ENCODE results near the gene HDHD2.
A peak's percentile ranks its signal among the peaks of the same experiment; 100 is the strongest.
"Not testable (repeated sequence)": the region's sequence is repeated elsewhere in the genome, so short reads cannot be mapped to it uniquely, and the experiment has no call there.

HDHD2 gene

GRCh38 chr18:47168509-47168908 is 18.2 kb upstream of the HDHD2 start:
- DNase-seq (ENCODE audit: low spot score) = no peak
- no peak for TF ChIP-seq CTCF (IDR thresholded peaks at IDR 0.05; ENCODE audit: borderline replicate concordance, control extremely low read depth, extremely low read depth, insufficient read depth, missing control alignments)
- in situ Hi-C loops (cut with MboI; ENCODE audit: low sequenced_read_pairs, unreplicated experiment) = no loop called here

- no peak for TF ChIP-seq CTCF (IDR thresholded peaks at IDR 0.05; ENCODE audit: borderline replicate concordance, control extremely low read depth, extremely low read depth, insufficient read depth, missing control alignments)
- no peak for DNase-seq (ENCODE audit: low spot score)
- in situ Hi-C loops (cut with MboI; ENCODE audit: low sequenced_read_pairs, unreplicated experiment) = no loop called here
Observed at GRCh38 chr18:47166294-47166693, 16.0 kb upstream of the HDHD2 start.

- no peak for TF ChIP-seq CTCF (IDR thresholded peaks at IDR 0.05; ENCODE audit: borderline replicate concordance, control extremely low read depth, extremely low read depth, insufficient read depth, missing control alignments)
- peak; percentile 30 for DNase-seq (ENCODE audit: low spot score)
- in situ Hi-C loops (cut with MboI; ENCODE audit: low sequenced_read_pairs, unreplicated experiment) = no loop called here
Observed at GRCh38 chr18:47163241-47163640, 12.9 kb upstream of the HDHD2 start.

GRCh38 chr18:47160256-47160655 is 10.0 kb upstream of the HDHD2 start:
- in situ Hi-C loops (cut with MboI; ENCODE audit: low sequenced_read_pairs, unreplicated experiment) = no loop called here

GRCh38 chr18:47158404-47158803 is 8.1 kb upstream of the HDHD2 start:
- DNase-seq (ENCODE audit: low spot score); in situ Hi-C loops (cut with MboI; ENCODE audit: low sequenced_read_pairs, unreplicated experiment): not testable (repeated sequence)

More at GRCh38 chr18:47160256-47160655, 10.0 kb upstream of the HDHD2 start:
- TF ChIP-seq CTCF (IDR thresholded peaks at IDR 0.05; ENCODE audit: borderline replicate concordance, control extremely low read depth, extremely low read depth, insufficient read depth, missing control alignments) = no peak
- DNase-seq (ENCODE audit: low spot score) = no peak

GRCh38 chr18:47151439-47151838 is 1.1 kb upstream of the HDHD2 start:
- DNase-seq (ENCODE audit: low spot score) = no peak
- no peak for TF ChIP-seq CTCF (IDR thresholded peaks at IDR 0.05; ENCODE audit: borderline replicate concordance, control extremely low read depth, extremely low read depth, insufficient read depth, missing control alignments)
- in situ Hi-C loops (cut with MboI; ENCODE audit: low sequenced_read_pairs, unreplicated experiment) = no loop called here

GRCh38 chr18:47150824-47151366 is 595 bp upstream of the HDHD2 start:
- in situ Hi-C loops (cut with MboI; ENCODE audit: low sequenced_read_pairs, unreplicated experiment) = no loop called here
- DNase-seq (ENCODE audit: low spot score) = no peak

More at GRCh38 chr18:47150824-47151366, 595 bp upstream of the HDHD2 start:
- no peak for TF ChIP-seq CTCF (IDR thresholded peaks at IDR 0.05; ENCODE audit: borderline replicate concordance, control extremely low read depth, extremely low read depth, insufficient read depth, missing control alignments)

All from GM13976 (cell line).